SK-N-SH (cell line): Measurements from ENCODE around the gene INTS14. TPM values are rescaled to one million over a fixed set of nuclear protein-coding genes. Genes with fewer than 3 reads are reported as not detected.

ENCODE experiments used
- CTCF ChIA-PET: fragments of 300-600, 350-600 bp; formaldehyde crosslinking; extraction: SDS; loops from one replicate; lab custom pipeline; 2021; lab: Yijun Ruan, JAX
- POLR2A ChIA-PET: fragments of 350-600 bp; sonication (Branson Sonifier 250); formaldehyde crosslinking; extraction: SDS; loops from one replicate; lab custom pipeline; 2020; ENCODE audit warnings: antibody characterized with exemption, inconsistent platforms; lab: Yijun Ruan, JAX
- DNase-seq: peaks from one replicate; pipeline ENCODE4 v3.0.0; 2012
- H2AFZ ChIP-seq: fragments of 200-600 bp; sonication (generic); 2 replicates; pipeline ENCODE4 v1.8.1; 2016; ENCODE audit warnings: antibody characterized with exemption, mild to moderate bottlenecking, low read depth
- H3F3A ChIP-seq: fragments of 200-600 bp; sonication (generic); replicated peaks from 2 replicates; pipeline ENCODE3; 2016; ENCODE audit warnings: antibody characterized with exemption, mild to moderate bottlenecking; ENCODE audit not compliant: insufficient read depth
- H3K27ac ChIP-seq, 2 experiments: fragments of 200-500 bp in 1 of 2; fragments of 200-600 bp in 1 of 2; sonication (Bioruptor generic) in 1 of 2; sonication (generic), shearing (Covaris generic) in 1 of 2; 2 replicates each; pipeline versions ENCODE4 v1.5.1 to v1.6.1; 2014 to 2016; ENCODE audit warnings: low read depth in 2 of 2, inconsistent platforms in 1 of 2, low read length in 1 of 2, mild to moderate bottlenecking in 1 of 2, mixed read lengths in 1 of 2
- H3K27me3 ChIP-seq: fragments of 200-600 bp; sonication (generic), shearing (Covaris generic); 2 replicates; pipeline ENCODE4 v1.6.1; 2016; ENCODE audit warnings: mixed run types; ENCODE audit not compliant: insufficient read depth
- H3K36me3 ChIP-seq, 2 experiments: fragments of 200-500 bp in 1 of 2; fragments of 200-600 bp in 1 of 2; sonication (Bioruptor generic) in 1 of 2; sonication (generic) in 1 of 2; replicated peaks in 1 of 2; 2 replicates each; pipeline versions ENCODE3 to v1.5.1; 2014 to 2016; ENCODE audit warnings: low read length in 1 of 2, mild to moderate bottlenecking in 1 of 2; ENCODE audit not compliant: insufficient read depth in 2 of 2, control insufficient read depth in 1 of 2
- H3K4me1 ChIP-seq, 2 experiments: fragments of 200-500 bp in 1 of 2; fragments of 200-600 bp in 1 of 2; sonication (Bioruptor generic) in 1 of 2; sonication (generic), shearing (Covaris generic) in 1 of 2; 2 replicates each; pipeline versions ENCODE4 v1.5.1 to v1.6.1; 2014 to 2016; ENCODE audit warnings: low read depth in 1 of 2, low read length in 1 of 2, mixed run types in 1 of 2; ENCODE audit not compliant: insufficient read depth in 2 of 2, control insufficient read depth in 1 of 2
- H3K4me2 ChIP-seq: fragments of 200-600 bp; sonication (generic), shearing (Covaris generic); 2 replicates; pipeline ENCODE4 v1.6.1; 2017; ENCODE audit warnings: mixed run types
- H3K4me3 ChIP-seq, 2 experiments: fragments of 200-500 bp in 1 of 2; fragments of 200-600 bp in 1 of 2; sonication (Bioruptor generic) in 1 of 2; sonication (generic), shearing (Covaris generic) in 1 of 2; 2 replicates each; pipeline versions ENCODE4 v1.5.1 to v1.8.1; 2014 to 2016; ENCODE audit warnings: low read depth in 2 of 2, inconsistent platforms in 1 of 2, low read length in 1 of 2, mild to moderate bottlenecking in 1 of 2, mixed read lengths in 1 of 2, moderate library complexity in 1 of 2
- H3K79me2 ChIP-seq: fragments of 200-600 bp; sonication (generic); 2 replicates; pipeline ENCODE4 v1.8.1; 2017; ENCODE audit warnings: mild to moderate bottlenecking; ENCODE audit not compliant: insufficient read depth
- H3K9ac ChIP-seq: fragments of 200-600 bp; sonication (generic); 2 replicates; pipeline ENCODE4 v1.6.1; 2017; ENCODE audit warnings: mixed run types
- H3K9me2 ChIP-seq: fragments of 200-600 bp; sonication (generic); 2 replicates; pipeline ENCODE4 v1.6.1; 2017; ENCODE audit warnings: mixed run types
- H3K9me3 ChIP-seq: fragments of 200-600 bp; sonication (generic); 2 replicates; pipeline ENCODE4 v1.6.1; 2017; ENCODE audit warnings: mixed run types, mild to moderate bottlenecking, moderate library complexity
- H4K20me1 ChIP-seq: fragments of 200-600 bp; sonication (generic); 2 replicates; pipeline ENCODE4 v1.6.1; 2017; ENCODE audit warnings: mild to moderate bottlenecking, mixed run types; ENCODE audit not compliant: insufficient read depth
- CHD2 ChIP-seq: fragments of 150-350 bp; IDR thresholded peaks from 2 replicates; pipeline ENCODE4 v1.6.1; 2018; ENCODE audit warnings: low read length; ENCODE audit not compliant: partially characterized antibody
- FOXJ3 ChIP-seq: sonication (generic); formaldehyde crosslinking; IDR thresholded peaks from 2 replicates; pipeline ENCODE4 v1.5.1; 2020; ENCODE audit warnings: mild to moderate bottlenecking, missing genetic modification reagents
- GABPA ChIP-seq: IDR thresholded peaks from 2 replicates; pipeline ENCODE4 v1.4.0; 2012; ENCODE audit warnings: low read depth, mild to moderate bottlenecking
- POLR2AphosphoS5 ChIP-seq: IDR thresholded peaks from 2 replicates; pipeline ENCODE4 v1.6.1; 2012; ENCODE audit warnings: low read depth, low read length
- RFX5 ChIP-seq: IDR thresholded peaks from 2 replicates; pipeline ENCODE4 v1.6.1; 2012; ENCODE audit warnings: mild to moderate bottlenecking, improper control_type of control experiment, low read length
- RXRA ChIP-seq: IDR thresholded peaks from 2 replicates; pipeline ENCODE4 v1.4.0; 2012; ENCODE audit warnings: low read depth, mild to moderate bottlenecking, borderline replicate concordance
- SMC3 ChIP-seq: IDR thresholded peaks from 2 replicates; pipeline ENCODE4 v1.6.1; 2012; ENCODE audit warnings: low read depth, low read length, improper control_type of control experiment
- TAF1 ChIP-seq: IDR thresholded peaks from 2 replicates; pipeline ENCODE4 v1.6.1; 2012; ENCODE audit warnings: low read depth, mild to moderate bottlenecking, low read length, moderate library complexity, borderline replicate concordance
- WGBS: methylation state at CpG from one replicate; pipeline ENCODE4 v1.1.6; 2017; ENCODE audit warnings: low lambda C conversion rate; 5-methylcytosine and 5-hydroxymethylcytosine counted together
- polyA plus RNA-seq, 3 experiments: library from polyadenylated mRNA; depleted of rRNA; stranded (reverse); fragments of >200 nt; gene quantifications; 2 replicates each; pipeline ENCODE4 v1.2.3, GENCODE V29; 2012
- TF ChIP-seq, protein P1 (sequence below): fragments of 150-350 bp; IDR thresholded peaks from 2 replicates; pipeline ENCODE4 v1.6.1; 2017; ENCODE audit warnings: antibody characterized with exemption, low read length, low read depth, borderline replicate concordance
- TF ChIP-seq, protein P2 (sequence below): fragments of 150-350 bp; IDR thresholded peaks from 2 replicates; pipeline ENCODE4 v1.6.1; 2016; ENCODE audit warnings: mild to moderate bottlenecking, low read depth, low read length
- TF ChIP-seq, protein P3 (sequence below): IDR thresholded peaks from 2 replicates; pipeline ENCODE4 v1.4.0; 2012; ENCODE audit warnings: low read depth, borderline replicate concordance
- TF ChIP-seq, protein P4 (sequence below): IDR thresholded peaks from 2 replicates; pipeline ENCODE4 v1.4.0; 2012; ENCODE audit warnings: low read depth, borderline replicate concordance

The INTS14 gene
- polyA plus RNA-seq, 1 of the 3 experiments (the other 2 are of a cell fraction) = 44.9 TPM

DNA sequence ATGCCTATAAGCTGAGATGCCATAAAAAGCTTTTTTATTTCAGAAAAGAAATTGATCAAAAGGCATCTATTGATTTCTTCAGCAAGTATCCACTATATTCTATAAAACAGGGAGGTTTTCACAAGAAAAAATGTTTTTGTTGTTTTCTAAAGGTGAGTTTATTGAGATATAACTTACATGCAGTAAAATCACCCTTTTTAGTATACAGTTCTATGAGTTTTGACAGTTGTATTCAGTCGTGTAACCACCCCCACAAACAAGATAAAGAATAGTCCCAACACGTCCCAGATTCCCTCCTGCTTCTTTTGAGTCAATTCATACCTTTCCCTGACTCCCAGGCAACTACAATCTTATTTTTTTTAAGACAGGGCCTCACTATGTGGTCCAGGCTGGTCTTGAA, 7.8 kb downstream of the INTS14 start:
- TF ChIP-seq, protein P1, sequence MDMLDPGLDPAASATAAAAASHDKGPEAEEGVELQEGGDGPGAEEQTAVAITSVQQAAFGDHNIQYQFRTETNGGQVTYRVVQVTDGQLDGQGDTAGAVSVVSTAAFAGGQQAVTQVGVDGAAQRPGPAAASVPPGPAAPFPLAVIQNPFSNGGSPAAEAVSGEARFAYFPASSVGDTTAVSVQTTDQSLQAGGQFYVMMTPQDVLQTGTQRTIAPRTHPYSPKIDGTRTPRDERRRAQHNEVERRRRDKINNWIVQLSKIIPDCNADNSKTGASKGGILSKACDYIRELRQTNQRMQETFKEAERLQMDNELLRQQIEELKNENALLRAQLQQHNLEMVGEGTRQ = no peak
- TF ChIP-seq CHD2 (no peak), TAF1 (no peak), SMC3 (no peak), FOXJ3 (CRISPR knock-in tag) (no peak), RXRA (no peak), GABPA (no peak), RFX5 (no peak)
- TF ChIP-seq, protein P2, sequence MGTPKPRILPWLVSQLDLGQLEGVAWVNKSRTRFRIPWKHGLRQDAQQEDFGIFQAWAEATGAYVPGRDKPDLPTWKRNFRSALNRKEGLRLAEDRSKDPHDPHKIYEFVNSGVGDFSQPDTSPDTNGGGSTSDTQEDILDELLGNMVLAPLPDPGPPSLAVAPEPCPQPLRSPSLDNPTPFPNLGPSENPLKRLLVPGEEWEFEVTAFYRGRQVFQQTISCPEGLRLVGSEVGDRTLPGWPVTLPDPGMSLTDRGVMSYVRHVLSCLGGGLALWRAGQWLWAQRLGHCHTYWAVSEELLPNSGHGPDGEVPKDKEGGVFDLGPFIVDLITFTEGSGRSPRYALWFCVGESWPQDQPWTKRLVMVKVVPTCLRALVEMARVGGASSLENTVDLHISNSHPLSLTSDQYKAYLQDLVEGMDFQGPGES = no peak
- no peaks in the 10 kb centered on the region for H3K27me3 ChIP-seq
- no peak overlapping the region for H3K27ac ChIP-seq
- no peaks in the 10 kb centered on the region for H3F3A ChIP-seq
- ChIA-PET POLR2A (no interaction called here), CTCF (interaction anchor here (0.6 kb wide), 1 partner anchor 23 kb away, joined by 3 read pairs; no protein-coding TSS in a partner anchor)
- peaks cover 43% of the 10 kb centered on the region for H3K79me2 ChIP-seq
- H3K9me3 ChIP-seq = no peaks in the 10 kb centered on the region
- H3K4me2 ChIP-seq = no peak overlapping the region
- DNase-seq = no peak
- peaks cover 32 to 38% of the 10 kb centered on the region in 2 experiments for H3K36me3 ChIP-seq
- H3K4me1 ChIP-seq = no peaks in the 10 kb centered on the region
- no peaks in the 10 kb centered on the region for H4K20me1 ChIP-seq
- no peaks in the 10 kb centered on the region for H3K9me2 ChIP-seq
- WGBS = 82% methylated on average over 2 of the region's 2 CpGs
- H3K4me3 ChIP-seq = no peak overlapping the region
- no peak overlapping the region for H3K9ac ChIP-seq
- no peak overlapping the region for H2AFZ ChIP-seq

DNA sequence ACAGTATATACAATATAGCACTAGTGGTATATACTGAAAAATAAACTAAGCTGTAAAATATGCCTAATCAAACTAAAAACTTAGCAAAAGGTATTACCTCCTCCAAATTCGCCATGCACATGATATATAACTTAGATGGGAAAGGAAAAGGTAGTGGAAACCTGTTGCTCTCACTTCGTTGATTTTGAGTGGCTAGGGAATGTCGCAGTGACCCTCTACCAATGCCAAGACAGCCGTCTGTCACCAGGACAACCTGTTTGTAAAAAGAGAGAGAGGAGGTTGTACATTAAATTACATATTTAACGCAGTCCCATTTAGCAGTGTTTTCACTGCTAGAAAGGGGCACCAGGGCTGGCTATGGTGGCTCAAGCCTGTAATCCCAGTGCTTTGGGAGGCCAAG, 11.3 kb downstream of the INTS14 start:
- no peak for DNase-seq
- Histone ChIP-seq H3K9me3 (no peaks in the 10 kb centered on the region), H3K9ac (no peak overlapping the region), H3K79me2 (peaks cover 13% of the 10 kb centered on the region), H3K9me2 (no peaks in the 10 kb centered on the region), H3K4me3 (no peak overlapping the region), H3F3A (no peaks in the 10 kb centered on the region), H3K27ac (no peak overlapping the region), H3K27me3 (no peaks in the 10 kb centered on the region), H3K36me3 (peaks cover 56 to 61% of the 10 kb centered on the region in 2 experiments), H3K4me2 (no peak overlapping the region), H2AFZ (no peak overlapping the region), H4K20me1 (no peaks in the 10 kb centered on the region), H3K4me1 (no peaks in the 10 kb centered on the region)
- CTCF ChIA-PET = interaction anchor here (0.6 to 1.4 kb wide), 3 partner anchors 39 to 224 kb away, joined by 3 read pairs; no protein-coding TSS in a partner anchor
- POLR2A ChIA-PET = no interaction called here
- 96% methylated on average over 5 of the region's 5 CpGs for WGBS
- TF ChIP-seq TAF1 (no peak), RXRA (no peak), POLR2AphosphoS5 (no peak)
- TF ChIP-seq, protein P3, sequence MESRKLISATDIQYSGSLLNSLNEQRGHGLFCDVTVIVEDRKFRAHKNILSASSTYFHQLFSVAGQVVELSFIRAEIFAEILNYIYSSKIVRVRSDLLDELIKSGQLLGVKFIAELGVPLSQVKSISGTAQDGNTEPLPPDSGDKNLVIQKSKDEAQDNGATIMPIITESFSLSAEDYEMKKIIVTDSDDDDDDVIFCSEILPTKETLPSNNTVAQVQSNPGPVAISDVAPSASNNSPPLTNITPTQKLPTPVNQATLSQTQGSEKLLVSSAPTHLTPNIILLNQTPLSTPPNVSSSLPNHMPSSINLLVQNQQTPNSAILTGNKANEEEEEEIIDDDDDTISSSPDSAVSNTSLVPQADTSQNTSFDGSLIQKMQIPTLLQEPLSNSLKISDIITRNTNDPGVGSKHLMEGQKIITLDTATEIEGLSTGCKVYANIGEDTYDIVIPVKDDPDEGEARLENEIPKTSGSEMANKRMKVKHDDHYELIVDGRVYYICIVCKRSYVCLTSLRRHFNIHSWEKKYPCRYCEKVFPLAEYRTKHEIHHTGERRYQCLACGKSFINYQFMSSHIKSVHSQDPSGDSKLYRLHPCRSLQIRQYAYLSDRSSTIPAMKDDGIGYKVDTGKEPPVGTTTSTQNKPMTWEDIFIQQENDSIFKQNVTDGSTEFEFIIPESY = no peak
- TF ChIP-seq, protein P4, sequence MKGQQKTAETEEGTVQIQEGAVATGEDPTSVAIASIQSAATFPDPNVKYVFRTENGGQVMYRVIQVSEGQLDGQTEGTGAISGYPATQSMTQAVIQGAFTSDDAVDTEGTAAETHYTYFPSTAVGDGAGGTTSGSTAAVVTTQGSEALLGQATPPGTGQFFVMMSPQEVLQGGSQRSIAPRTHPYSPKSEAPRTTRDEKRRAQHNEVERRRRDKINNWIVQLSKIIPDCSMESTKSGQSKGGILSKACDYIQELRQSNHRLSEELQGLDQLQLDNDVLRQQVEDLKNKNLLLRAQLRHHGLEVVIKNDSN = no peak
